Liver (tissue), 9 donors: Measurements from ENCODE around the gene C2CD4C. TPM values are rescaled to one million over a fixed set of nuclear protein-coding genes. Genes with fewer than 3 reads are reported as not detected.

Experiments
- DNase-seq: peaks from one replicate; pipeline ENCODE4 v3.0.0-alpha.2; 2017; ENCODE audit warnings: low spot score
- H3K27ac ChIP-seq, 2 donors: one replicate each; pipeline ENCODE4 v1.7.0; 2013; ENCODE audit warnings: inconsistent platforms in 2 of 2, low read length in 2 of 2, control low read depth in 1 of 2, low read depth in 1 of 2, mild to moderate bottlenecking in 1 of 2
- H3K27me3 ChIP-seq, 4 donors: one replicate each; pipeline versions ENCODE4 v1.6.1 to v1.7.0; 2013; ENCODE audit warnings: low read length in 3 of 4, inconsistent platforms in 1 of 4, mild to moderate bottlenecking in 1 of 4, moderate library complexity in 1 of 4; ENCODE audit not compliant: control insufficient read depth in 4 of 4, insufficient read depth in 4 of 4
- H3K36me3 ChIP-seq, 4 donors: one replicate each; pipeline versions ENCODE4 v1.6.1 to v1.7.0; 2013; ENCODE audit warnings: low read length in 3 of 4, mild to moderate bottlenecking in 3 of 4, low read depth in 1 of 4, moderate library complexity in 1 of 4; ENCODE audit not compliant: control insufficient read depth in 4 of 4, insufficient read depth in 3 of 4
- H3K4me1 ChIP-seq, 4 donors: one replicate each; pipeline versions ENCODE4 v1.6.1 to v1.7.0; 2013; ENCODE audit warnings: low read length in 3 of 4, mild to moderate bottlenecking in 3 of 4, moderate library complexity in 1 of 4; ENCODE audit not compliant: control insufficient read depth in 4 of 4, insufficient read depth in 4 of 4
- H3K4me3 ChIP-seq, 3 donors: one replicate each; pipeline versions ENCODE4 v1.6.1 to v1.7.0; 2013; ENCODE audit warnings: low read length in 3 of 3, control low read depth in 1 of 3, low read depth in 1 of 3, mild to moderate bottlenecking in 1 of 3
- H3K9ac ChIP-seq, 2 donors: one replicate each; pipeline ENCODE4 v1.7.0; 2013; ENCODE audit warnings: low read length in 2 of 2, mild to moderate bottlenecking in 2 of 2, moderate library complexity in 2 of 2, control low read depth in 1 of 2, low read depth in 1 of 2
- H3K9me3 ChIP-seq, 4 donors: one replicate each; pipeline versions ENCODE4 v1.6.1 to v1.7.0; 2013; ENCODE audit warnings: low read length in 3 of 4; ENCODE audit not compliant: control insufficient read depth in 4 of 4
- ATF3 ChIP-seq: IDR thresholded peaks from 2 replicates; pipeline ENCODE4 v1.6.1; 2016; ENCODE audit warnings: antibody characterized with exemption
- CTCF ChIP-seq: fragments of 150-350 bp; IDR thresholded peaks from 2 replicates; pipeline ENCODE4 v1.5.1; 2017; ENCODE audit warnings: improper control_type of control experiment, low read depth, low read length; ENCODE audit not compliant: missing input control
- EGR1 ChIP-seq, 2 donors: IDR thresholded peaks; 2 replicates each; pipeline ENCODE4 v1.6.1; 2016 to 2018; ENCODE audit warnings: antibody characterized with exemption in 2 of 2, low read depth in 2 of 2
- FOXA1 ChIP-seq: IDR thresholded peaks from 2 replicates; pipeline ENCODE4 v1.6.1; 2016; ENCODE audit warnings: antibody characterized with exemption
- FOXA2 ChIP-seq: IDR thresholded peaks from 2 replicates; pipeline ENCODE4 v1.6.1; 2016; ENCODE audit warnings: antibody characterized with exemption
- GABPA ChIP-seq, 2 donors: IDR thresholded peaks in 1 of 2; conservative IDR thresholded peaks in 1 of 2; 2 replicates each; pipeline ENCODE4 v1.6.1; 2016; ENCODE audit warnings: antibody characterized with exemption in 2 of 2, mild to moderate bottlenecking in 1 of 2, moderate library complexity in 1 of 2
- HNF4A ChIP-seq, 2 donors: conservative IDR thresholded peaks; 2 replicates each; pipeline ENCODE4 v1.6.1; 2016; ENCODE audit warnings: antibody characterized with exemption in 2 of 2, mild to moderate bottlenecking in 2 of 2
- HNF4G ChIP-seq: IDR thresholded peaks from 2 replicates; pipeline ENCODE4 v1.6.1; 2016; ENCODE audit warnings: antibody characterized with exemption
- JUND ChIP-seq, 2 donors: IDR thresholded peaks; 2 replicates each; pipeline ENCODE4 v1.6.1; 2016; ENCODE audit warnings: antibody characterized with exemption in 2 of 2
- MAX ChIP-seq: IDR thresholded peaks from 2 replicates; pipeline ENCODE4 v1.6.1; 2016; ENCODE audit warnings: antibody characterized with exemption
- NR2F2 ChIP-seq: IDR thresholded peaks from 2 replicates; pipeline ENCODE4 v1.6.1; 2016; ENCODE audit warnings: antibody characterized with exemption
- RAD21 ChIP-seq, 2 donors: IDR thresholded peaks; 2 replicates each; pipeline ENCODE4 v1.6.1; 2016; ENCODE audit warnings: antibody characterized with exemption in 2 of 2, mild to moderate bottlenecking in 2 of 2
- REST ChIP-seq: IDR thresholded peaks from 2 replicates; pipeline ENCODE4 v1.6.1; 2016; ENCODE audit warnings: antibody characterized with exemption, mild to moderate bottlenecking
- RXRA ChIP-seq, 2 donors: IDR thresholded peaks; 2 replicates each; pipeline ENCODE4 v1.6.1; 2017 to 2018; ENCODE audit warnings: antibody characterized with exemption in 2 of 2, mild to moderate bottlenecking in 1 of 2
- SP1 ChIP-seq: IDR thresholded peaks from 2 replicates; pipeline ENCODE4 v1.6.1; 2018; ENCODE audit warnings: antibody characterized with exemption, mild to moderate bottlenecking
- TAF1 ChIP-seq: conservative IDR thresholded peaks from 2 replicates; pipeline ENCODE4 v1.6.1; 2016; ENCODE audit warnings: antibody characterized with exemption, mild to moderate bottlenecking
- YY1 ChIP-seq: IDR thresholded peaks from 2 replicates; pipeline ENCODE4 v1.6.1; 2016; ENCODE audit warnings: antibody characterized with exemption, mild to moderate bottlenecking
- ZBTB33 ChIP-seq: IDR thresholded peaks from 2 replicates; pipeline ENCODE4 v1.6.1; 2016; ENCODE audit warnings: antibody characterized with exemption
- WGBS: extraction: QIAGEN DNeasy Blood & Tissue Kit; methylation state at CpG from one replicate; pipeline ENCODE4 v1.1.7; 2013; 5-methylcytosine and 5-hydroxymethylcytosine counted together
- polyA plus RNA-seq, 2 donors: library from polyadenylated mRNA; stranded (reverse) in 1 of 2; unstranded in 1 of 2; fragments of 200-250 nt in 1 of 2; fragments of >200 nt in 1 of 2; fragmentation: Nextera tagmentation in 1 of 2; extraction: Ambion mirVana in 1 of 2; gene quantifications; one replicate each; pipeline versions ENCODE4 v1.2.1 to v1.2.3, GENCODE V29; 2013 to 2015
- total RNA-seq, 2 donors: library from RNA; depleted of rRNA; stranded (reverse); fragments of >200 nt; gene quantifications; one replicate each; pipeline ENCODE4 v1.2.3, GENCODE V29; 2014
- donor health status: healthy.
- donor health status: healthy.
- donor health status: healthy.
- donor health status: healthy.
- donor health status: healthy.

C2CD4C gene
- total and polyA plus RNA-seq, 4 donors, result 0.08 to 0.42 (median 0.19) TPM

GRCh38 chr19:391207-391557 is 17.8 kb downstream of the C2CD4C start (continued):
- no peak for TF ChIP-seq REST
- TF ChIP-seq RXRA (IDR thresholded peaks at IDR 0.05), result no peak
- no peak for TF ChIP-seq FOXA2
- no peak for TF ChIP-seq SP1
- no peak for TF ChIP-seq EGR1 (IDR thresholded peaks at IDR 0.05; ENCODE audit: low read depth in 2 of 2)

GRCh38 chr19:390386-391206 is 18.4 kb downstream of the C2CD4C start:
- no peaks in the 10 kb centered on the region for H3K36me3 ChIP-seq
- H3K27ac ChIP-seq, result no peak overlapping the region
- 81% methylated on average over 30 of the region's 30 CpGs for WGBS
- peaks cover 0 to 4% (median 0%) of the 10 kb centered on the region in 4 donors for H3K27me3 ChIP-seq
- H3K9ac ChIP-seq, result no peak overlapping the region
- TF ChIP-seq ZBTB33, result no peak
- no peak for TF ChIP-seq RXRA (IDR thresholded peaks at IDR 0.05)
- TF ChIP-seq TAF1, result no peak
- TF ChIP-seq HNF4A (conservative IDR thresholded peaks at IDR 0.05), result no peak
- no peak for TF ChIP-seq CTCF
- no peak for TF ChIP-seq SP1
- TF ChIP-seq YY1, result no peak
- TF ChIP-seq FOXA2, result no peak
- no peak for TF ChIP-seq MAX
- TF ChIP-seq FOXA1, result no peak
- TF ChIP-seq EGR1 (IDR thresholded peaks at IDR 0.05; ENCODE audit: low read depth in 2 of 2), result no peak
- no peak for TF ChIP-seq ATF3
- no peak for TF ChIP-seq REST
- TF ChIP-seq HNF4G, result no peak
- no peak for TF ChIP-seq JUND (IDR thresholded peaks at IDR 0.05)
- TF ChIP-seq GABPA (IDR thresholded peaks at IDR 0.05 in 1 of 2, conservative IDR thresholded peaks at IDR 0.05 in 1 of 2), result no peak
- no peak for TF ChIP-seq NR2F2
- TF ChIP-seq RAD21 (IDR thresholded peaks at IDR 0.05), result no peak
- no peak overlapping the region for H3K4me3 ChIP-seq
- no peak for DNase-seq
- H3K4me1 ChIP-seq, result no peaks in the 10 kb centered on the region
- H3K9me3 ChIP-seq, result no peaks in the 10 kb centered on the region
